Subcutaneous preadipocyte (primary cell): ENCODE data around the gene BNC2. TPM values are rescaled to one million over a fixed set of nuclear protein-coding genes. Genes with fewer than 3 reads are reported as not detected.

Source experiments
- small RNA-seq: library from RNA; depleted of rRNA; stranded (forward); fragments of <200 nt; gene quantifications from one replicate; pipeline ENCODE3, GENCODE V24; 2012
- total RNA-seq: library from RNA; depleted of rRNA; stranded (reverse); fragments of >200 nt; gene quantifications from 2 replicates; pipeline ENCODE4 v1.2.3, GENCODE V29; 2012

BNC2 gene, protein sequence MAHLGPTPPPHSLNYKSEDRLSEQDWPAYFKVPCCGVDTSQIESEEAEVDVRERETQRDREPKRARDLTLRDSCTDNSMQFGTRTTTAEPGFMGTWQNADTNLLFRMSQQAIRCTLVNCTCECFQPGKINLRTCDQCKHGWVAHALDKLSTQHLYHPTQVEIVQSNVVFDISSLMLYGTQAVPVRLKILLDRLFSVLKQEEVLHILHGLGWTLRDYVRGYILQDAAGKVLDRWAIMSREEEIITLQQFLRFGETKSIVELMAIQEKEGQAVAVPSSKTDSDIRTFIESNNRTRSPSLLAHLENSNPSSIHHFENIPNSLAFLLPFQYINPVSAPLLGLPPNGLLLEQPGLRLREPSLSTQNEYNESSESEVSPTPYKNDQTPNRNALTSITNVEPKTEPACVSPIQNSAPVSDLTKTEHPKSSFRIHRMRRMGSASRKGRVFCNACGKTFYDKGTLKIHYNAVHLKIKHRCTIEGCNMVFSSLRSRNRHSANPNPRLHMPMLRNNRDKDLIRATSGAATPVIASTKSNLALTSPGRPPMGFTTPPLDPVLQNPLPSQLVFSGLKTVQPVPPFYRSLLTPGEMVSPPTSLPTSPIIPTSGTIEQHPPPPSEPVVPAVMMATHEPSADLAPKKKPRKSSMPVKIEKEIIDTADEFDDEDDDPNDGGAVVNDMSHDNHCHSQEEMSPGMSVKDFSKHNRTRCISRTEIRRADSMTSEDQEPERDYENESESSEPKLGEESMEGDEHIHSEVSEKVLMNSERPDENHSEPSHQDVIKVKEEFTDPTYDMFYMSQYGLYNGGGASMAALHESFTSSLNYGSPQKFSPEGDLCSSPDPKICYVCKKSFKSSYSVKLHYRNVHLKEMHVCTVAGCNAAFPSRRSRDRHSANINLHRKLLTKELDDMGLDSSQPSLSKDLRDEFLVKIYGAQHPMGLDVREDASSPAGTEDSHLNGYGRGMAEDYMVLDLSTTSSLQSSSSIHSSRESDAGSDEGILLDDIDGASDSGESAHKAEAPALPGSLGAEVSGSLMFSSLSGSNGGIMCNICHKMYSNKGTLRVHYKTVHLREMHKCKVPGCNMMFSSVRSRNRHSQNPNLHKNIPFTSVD
- total RNA-seq = 47.5 and 50.3 TPM in 2 replicates

DNA sequence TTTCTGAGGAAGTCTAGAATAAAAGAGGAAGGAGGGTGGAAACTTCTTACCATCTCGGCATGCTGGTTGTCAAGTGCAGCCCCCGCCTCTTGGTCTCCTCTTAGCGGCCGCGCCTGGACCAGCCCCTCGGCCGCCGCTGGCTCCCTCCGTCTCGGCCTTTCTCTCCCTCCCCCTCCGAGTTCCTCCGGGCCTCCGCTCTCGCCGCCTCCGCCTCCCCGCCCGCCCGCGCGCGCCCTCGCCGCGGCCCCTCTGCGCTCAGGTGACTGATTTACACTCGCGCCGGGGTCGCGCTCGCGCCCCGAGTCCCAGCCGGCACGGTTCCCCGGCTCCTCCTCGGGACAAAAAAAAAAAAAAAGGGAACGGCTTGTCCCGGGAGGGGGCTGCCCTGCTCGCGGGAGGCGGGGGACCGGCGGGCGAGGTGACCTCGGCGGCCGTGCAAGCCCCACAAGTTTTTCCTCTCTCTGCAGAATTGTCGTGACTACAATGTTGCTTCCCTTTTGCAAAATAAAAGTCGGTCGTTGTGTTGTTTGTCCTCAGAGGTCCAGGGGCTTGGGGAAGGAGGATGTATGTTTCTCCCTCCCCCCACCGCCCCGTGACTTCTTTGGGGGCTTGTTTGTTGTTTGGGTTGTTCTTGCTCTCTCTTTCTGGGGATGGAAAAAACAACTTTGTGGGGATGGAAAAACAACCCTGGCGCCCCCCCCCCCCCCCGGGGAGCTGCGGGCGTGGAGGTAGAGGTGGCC is at the start of gene BNC2:
Gene BNC2 (minus strand): TSS at position 75 of the 740 bp plus-strand sequence. CDS start 22 bp downstream, at position 53.

Small RNAs within 50 kb of the gene (small RNA-seq; reads per million reads assigned to genes)
- gene LSM1P1 = not detected
